Measurements from ENCODE around the gene C7orf57. TPM values are rescaled to one million over a fixed set of nuclear protein-coding genes. Genes with fewer than 3 reads are reported as not detected.

The C7orf57 gene
- total RNA-seq, 2 donors from 2014 or later = 0.34 TPM; not detected in 1

DNA sequence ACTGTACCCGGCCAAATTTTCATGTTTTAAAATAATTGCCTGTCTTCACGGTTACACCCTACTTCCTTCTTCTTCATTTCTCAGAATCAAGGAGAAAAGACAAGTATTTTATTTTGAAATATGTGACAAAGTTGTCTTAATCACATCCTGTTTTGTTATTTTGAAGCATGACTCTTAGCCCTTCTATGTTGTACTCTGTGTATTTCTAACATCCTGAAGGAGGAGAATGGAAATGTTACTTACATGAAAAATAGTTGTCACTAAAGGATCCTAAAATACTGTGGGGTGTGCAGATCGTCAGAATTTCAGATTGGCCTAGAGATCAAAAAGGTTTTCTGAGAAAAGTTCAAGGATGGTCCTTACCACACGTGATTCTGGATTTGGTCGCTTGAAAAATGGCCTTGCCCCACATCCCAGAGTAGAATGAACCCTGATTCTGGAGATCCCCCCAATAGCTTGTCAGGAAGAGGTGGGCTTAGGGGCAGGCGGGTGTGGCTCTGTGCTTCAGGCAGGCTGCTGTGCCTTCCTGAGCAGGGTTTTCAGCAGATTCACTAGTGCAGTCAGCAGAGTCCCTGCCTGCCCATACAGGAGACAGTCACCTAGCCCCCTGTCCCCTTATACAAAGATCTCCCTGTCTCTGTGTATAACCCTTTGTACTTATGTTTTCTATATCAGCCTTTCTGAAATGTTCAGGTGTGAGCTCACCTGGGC lies 62.3 kb downstream of the C7orf57 start:
- WGBS = 67% methylated on average over 6 of the region's 6 CpGs
- DNase-seq (ENCODE audit: low spot score) = no peak
- no peaks in the 10 kb centered on the region for H3K36me3 ChIP-seq

DNA sequence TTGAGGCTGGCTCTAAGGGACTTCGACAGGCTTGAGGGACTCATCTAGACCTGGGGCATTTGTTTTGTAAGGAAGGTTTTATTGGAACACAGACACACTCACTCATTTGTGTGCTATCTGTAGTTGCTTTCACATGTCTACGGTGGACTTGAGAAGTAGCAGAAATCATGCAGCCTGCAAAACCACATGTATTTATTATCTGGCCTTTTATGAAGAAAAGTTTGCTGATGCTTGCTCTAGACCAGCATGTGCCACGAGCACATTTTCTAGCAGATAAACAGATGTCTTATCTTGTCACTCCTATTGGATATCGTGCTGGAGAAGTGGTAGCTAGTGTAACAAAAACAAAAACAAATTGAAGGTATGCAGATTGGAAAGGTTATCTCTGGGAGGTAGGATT lies 63.5 kb downstream of the C7orf57 start:
- TF ChIP-seq, protein P1, sequence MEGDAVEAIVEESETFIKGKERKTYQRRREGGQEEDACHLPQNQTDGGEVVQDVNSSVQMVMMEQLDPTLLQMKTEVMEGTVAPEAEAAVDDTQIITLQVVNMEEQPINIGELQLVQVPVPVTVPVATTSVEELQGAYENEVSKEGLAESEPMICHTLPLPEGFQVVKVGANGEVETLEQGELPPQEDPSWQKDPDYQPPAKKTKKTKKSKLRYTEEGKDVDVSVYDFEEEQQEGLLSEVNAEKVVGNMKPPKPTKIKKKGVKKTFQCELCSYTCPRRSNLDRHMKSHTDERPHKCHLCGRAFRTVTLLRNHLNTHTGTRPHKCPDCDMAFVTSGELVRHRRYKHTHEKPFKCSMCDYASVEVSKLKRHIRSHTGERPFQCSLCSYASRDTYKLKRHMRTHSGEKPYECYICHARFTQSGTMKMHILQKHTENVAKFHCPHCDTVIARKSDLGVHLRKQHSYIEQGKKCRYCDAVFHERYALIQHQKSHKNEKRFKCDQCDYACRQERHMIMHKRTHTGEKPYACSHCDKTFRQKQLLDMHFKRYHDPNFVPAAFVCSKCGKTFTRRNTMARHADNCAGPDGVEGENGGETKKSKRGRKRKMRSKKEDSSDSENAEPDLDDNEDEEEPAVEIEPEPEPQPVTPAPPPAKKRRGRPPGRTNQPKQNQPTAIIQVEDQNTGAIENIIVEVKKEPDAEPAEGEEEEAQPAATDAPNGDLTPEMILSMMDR (IDR thresholded peaks at IDR 0.05) = no peak
- TF ChIP-seq POLR2A (IDR thresholded peaks at IDR 0.05) (no peak), POLR2AphosphoS5 (IDR thresholded peaks at IDR 0.05) (no peak)
- intact Hi-C loops (cut with DNase I) = no loop called here
- no peaks in the 10 kb centered on the region for H3K9me3 ChIP-seq
- H3K27ac ChIP-seq = no peak overlapping the region
- no peaks in the 10 kb centered on the region for H3K36me3 ChIP-seq
- no peak for DNase-seq (ENCODE audit: low spot score)
- WGBS = 61% methylated on average over 4 of the region's 4 CpGs
- H3K27me3 ChIP-seq (replicated peaks; ENCODE audit: insufficient read depth) = no peaks in the 10 kb centered on the region
- H3K4me1 ChIP-seq (replicated peaks) = no peaks in the 10 kb centered on the region
- no peak overlapping the region for H3K4me3 ChIP-seq

More for the DNA sequence above, 62.3 kb downstream of the C7orf57 start:
- Histone ChIP-seq H3K27ac (no peak overlapping the region), H3K9me3 (no peaks in the 10 kb centered on the region), H3K4me1 (replicated peaks) (no peaks in the 10 kb centered on the region), H3K27me3 (replicated peaks; ENCODE audit: insufficient read depth) (no peaks in the 10 kb centered on the region), H3K4me3 (no peak overlapping the region)
- intact Hi-C loops (cut with DNase I) = no loop called here
- TF ChIP-seq POLR2AphosphoS5 (IDR thresholded peaks at IDR 0.05) = no peak
- no peak for TF ChIP-seq POLR2A (IDR thresholded peaks at IDR 0.05)
- TF ChIP-seq, protein P1 (IDR thresholded peaks at IDR 0.05) = no peak

DNA sequence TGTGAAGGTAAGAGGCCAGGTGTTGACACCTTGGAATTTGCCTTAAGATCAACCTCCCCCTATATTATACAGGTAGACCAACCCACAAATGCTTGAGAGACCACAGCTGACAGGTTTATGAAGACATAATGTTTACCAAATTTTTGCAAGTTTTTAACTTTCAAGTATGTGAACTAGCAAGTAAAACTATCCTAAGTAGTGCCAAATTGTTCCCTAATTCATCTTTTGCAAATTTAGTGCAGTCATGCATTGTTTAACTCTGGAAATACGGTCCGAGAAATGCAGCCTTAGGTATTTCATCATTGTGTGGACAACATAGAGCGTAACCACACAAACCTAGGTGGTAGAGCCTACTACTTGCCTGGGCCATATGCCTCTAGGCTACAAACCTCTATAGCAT lies 64.4 kb downstream of the C7orf57 start:
- 64% methylated on average over 3 of the region's 3 CpGs for WGBS
- no peaks in the 10 kb centered on the region for H3K4me1 ChIP-seq (replicated peaks)
- TF ChIP-seq POLR2AphosphoS5 (IDR thresholded peaks at IDR 0.05) (no peak), POLR2A (IDR thresholded peaks at IDR 0.05) (no peak)
- H3K36me3 ChIP-seq = no peaks in the 10 kb centered on the region
- H3K9me3 ChIP-seq = no peaks in the 10 kb centered on the region
- no peak overlapping the region for H3K27ac ChIP-seq
- intact Hi-C loops (cut with DNase I) = no loop called here
- H3K4me3 ChIP-seq = no peak overlapping the region
- DNase-seq (ENCODE audit: low spot score) = no peak
- H3K27me3 ChIP-seq (replicated peaks; ENCODE audit: insufficient read depth) = no peaks in the 10 kb centered on the region

DNA sequence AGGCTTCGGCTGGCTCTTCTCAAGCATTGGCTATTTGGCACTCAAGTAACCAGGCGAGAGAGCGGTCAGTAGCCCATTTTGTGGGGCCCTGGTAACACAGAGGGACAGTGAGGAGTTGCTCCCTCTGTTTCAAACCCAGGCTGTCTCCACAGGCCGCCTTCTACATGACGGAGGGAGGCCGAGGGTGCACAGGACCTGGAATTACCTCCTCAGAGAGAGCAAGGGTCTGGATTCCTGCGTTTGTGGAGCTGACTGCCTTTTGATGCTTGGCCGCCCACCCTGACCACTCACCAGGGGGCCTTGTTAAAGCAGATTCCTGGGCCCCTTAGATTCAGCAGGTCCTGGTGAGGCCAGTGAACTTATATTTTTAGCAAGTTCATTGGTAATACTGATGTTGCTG lies 66.0 kb downstream of the C7orf57 start:
- Histone ChIP-seq H3K27ac (no peak overlapping the region), H3K4me3 (no peak overlapping the region), H3K9me3 (no peaks in the 10 kb centered on the region), H3K4me1 (replicated peaks) (no peaks in the 10 kb centered on the region), H3K27me3 (replicated peaks; ENCODE audit: insufficient read depth) (no peaks in the 10 kb centered on the region), H3K36me3 (no peaks in the 10 kb centered on the region)
- WGBS = 95% methylated on average over 8 of the region's 8 CpGs
- DNase-seq (ENCODE audit: low spot score) = no peak
- TF ChIP-seq POLR2AphosphoS5 (IDR thresholded peaks at IDR 0.05) = no peak
- TF ChIP-seq POLR2A (IDR thresholded peaks at IDR 0.05) = no peak
- TF ChIP-seq, protein P1 (IDR thresholded peaks at IDR 0.05) = no peak
- intact Hi-C loops (cut with DNase I) = no loop called here

DNA sequence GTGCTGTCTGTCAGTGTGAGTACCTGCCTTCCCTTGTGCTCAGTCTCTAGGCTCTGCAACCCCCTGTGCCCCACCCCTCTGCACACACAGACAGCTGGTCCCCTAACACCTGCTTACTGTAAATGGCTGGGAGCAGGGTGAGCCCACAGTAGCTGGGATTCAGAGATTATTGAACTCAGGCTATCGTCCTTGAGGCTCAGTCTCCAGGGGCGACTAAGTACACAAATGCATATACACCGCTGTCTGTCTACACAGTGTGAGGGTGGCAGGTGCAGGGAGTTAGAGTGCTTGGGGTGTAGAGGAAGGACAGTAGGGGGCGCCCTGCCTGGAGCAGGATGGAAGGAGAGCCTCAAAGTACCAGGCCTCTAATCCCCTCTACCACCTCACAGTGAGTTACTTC lies 66.6 kb downstream of the C7orf57 start:
- DNase-seq (ENCODE audit: low spot score) = no peak
- no peak overlapping the region for H3K27ac ChIP-seq
- H3K36me3 ChIP-seq = no peaks in the 10 kb centered on the region
- H3K27me3 ChIP-seq (replicated peaks; ENCODE audit: insufficient read depth) = no peaks in the 10 kb centered on the region
- WGBS = 80% methylated on average over 4 of the region's 4 CpGs
- no peaks in the 10 kb centered on the region for H3K4me1 ChIP-seq (replicated peaks)
- TF ChIP-seq POLR2A (IDR thresholded peaks at IDR 0.05) (no peak), POLR2AphosphoS5 (IDR thresholded peaks at IDR 0.05) (no peak)
- TF ChIP-seq, protein P1 (IDR thresholded peaks at IDR 0.05) = no peak
- no peak overlapping the region for H3K4me3 ChIP-seq
- H3K9me3 ChIP-seq = no peaks in the 10 kb centered on the region
- intact Hi-C loops (cut with DNase I) = no loop called here
